Measurements from ENCODE around the gene EMILIN2. TPM values are rescaled to one million over a fixed set of nuclear protein-coding genes. Genes with fewer than 3 reads are reported as not detected.

The EMILIN2 gene
- polyA plus RNA-seq, 1 donor (not counting 4 experiments of a cell fraction or from before 2014, with no cell fraction given), result 0.07 TPM

DNA sequence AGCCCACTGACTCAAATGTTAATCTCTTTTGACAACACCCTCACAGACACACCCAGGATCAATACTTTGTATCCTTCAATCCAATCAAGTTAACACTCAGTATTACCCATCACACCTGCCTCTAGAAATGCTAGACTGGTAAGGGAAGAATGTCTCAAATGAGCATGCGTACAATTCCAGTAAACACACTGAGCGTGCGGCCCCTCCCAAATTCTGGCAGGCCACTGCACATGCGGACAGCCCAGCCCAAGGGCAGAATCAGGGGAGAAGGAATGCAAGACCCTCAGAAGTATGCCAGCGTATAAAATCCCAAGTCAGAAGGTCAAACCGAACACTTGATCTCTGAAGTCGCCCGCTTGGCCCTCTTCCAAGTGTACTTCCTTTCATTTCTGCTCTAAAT is 7.6 kb upstream of the EMILIN2 start:
- FAIRE-seq (no peak), DNase-seq (ENCODE audit: low read depth, low spot score) (no peak)
- H3K27ac ChIP-seq (ENCODE audit: control insufficient read depth, insufficient read depth, low read length), result no peak overlapping the region
- peaks cover 7% of the 10 kb centered on the region for H3K27me3 ChIP-seq (ENCODE audit: control insufficient read depth, extremely low read depth, insufficient read depth, low read length)
- no peak overlapping the region for H3K4me3 ChIP-seq (ENCODE audit: control insufficient read depth in 2 of 3, extremely low read depth in 1 of 3, insufficient read depth in 2 of 3, low read depth in 1 of 3, low read length in 3 of 3)
- no peaks in the 10 kb centered on the region for H4K20me1 ChIP-seq (ENCODE audit: control insufficient read depth, extremely low read depth, insufficient read depth, low read length)
- H3K9me3 ChIP-seq (ENCODE audit: control insufficient read depth, low read depth, low read length), result no peaks in the 10 kb centered on the region
- no peak overlapping the region for H2AFZ ChIP-seq (ENCODE audit: control insufficient read depth, low read length)
- TF ChIP-seq, protein P1, sequence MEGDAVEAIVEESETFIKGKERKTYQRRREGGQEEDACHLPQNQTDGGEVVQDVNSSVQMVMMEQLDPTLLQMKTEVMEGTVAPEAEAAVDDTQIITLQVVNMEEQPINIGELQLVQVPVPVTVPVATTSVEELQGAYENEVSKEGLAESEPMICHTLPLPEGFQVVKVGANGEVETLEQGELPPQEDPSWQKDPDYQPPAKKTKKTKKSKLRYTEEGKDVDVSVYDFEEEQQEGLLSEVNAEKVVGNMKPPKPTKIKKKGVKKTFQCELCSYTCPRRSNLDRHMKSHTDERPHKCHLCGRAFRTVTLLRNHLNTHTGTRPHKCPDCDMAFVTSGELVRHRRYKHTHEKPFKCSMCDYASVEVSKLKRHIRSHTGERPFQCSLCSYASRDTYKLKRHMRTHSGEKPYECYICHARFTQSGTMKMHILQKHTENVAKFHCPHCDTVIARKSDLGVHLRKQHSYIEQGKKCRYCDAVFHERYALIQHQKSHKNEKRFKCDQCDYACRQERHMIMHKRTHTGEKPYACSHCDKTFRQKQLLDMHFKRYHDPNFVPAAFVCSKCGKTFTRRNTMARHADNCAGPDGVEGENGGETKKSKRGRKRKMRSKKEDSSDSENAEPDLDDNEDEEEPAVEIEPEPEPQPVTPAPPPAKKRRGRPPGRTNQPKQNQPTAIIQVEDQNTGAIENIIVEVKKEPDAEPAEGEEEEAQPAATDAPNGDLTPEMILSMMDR (optimal IDR thresholded peaks at IDR 0.05 in 1 of 3, IDR thresholded peaks at IDR 0.05 in 1 of 3, conservative IDR thresholded peaks at IDR 0.05 in 1 of 3; ENCODE audit: extremely low read depth in 1 of 3, insufficient read depth in 2 of 3, low read length in 3 of 3), result no peak
- no peak for TF ChIP-seq EZH2 (IDR thresholded peaks at IDR 0.05; ENCODE audit: low read length)
- dilution Hi-C loops (cut with MboI; ENCODE audit: extremely low pct_ligation_motif_present, low sequenced_read_pairs), result no loop called here
- H3K4me1 ChIP-seq (ENCODE audit: control insufficient read depth, extremely low read depth, insufficient read depth, low read length), result no peaks in the 10 kb centered on the region
- H3K36me3 ChIP-seq (ENCODE audit: control insufficient read depth in 2 of 2, extremely low read depth in 1 of 2, insufficient read depth in 2 of 2, low read length in 2 of 2), result no peaks in the 10 kb centered on the region
- no peak overlapping the region for H3K4me2 ChIP-seq (ENCODE audit: control insufficient read depth, extremely low read depth, insufficient read depth, low read depth, low read length)
- no peak overlapping the region for H3K9ac ChIP-seq (ENCODE audit: control insufficient read depth, extremely low read depth, insufficient read depth, low read length)
- H3K9me1 ChIP-seq (ENCODE audit: control insufficient read depth, extremely low read depth, insufficient read depth, low read length), result no peaks in the 10 kb centered on the region
- H3K79me2 ChIP-seq (ENCODE audit: control insufficient read depth, insufficient read depth, low read length), result no peaks in the 10 kb centered on the region

- no peak overlapping the region for H3K9ac ChIP-seq (ENCODE audit: control insufficient read depth, extremely low read depth, insufficient read depth, low read length)
- H3K4me3 ChIP-seq (ENCODE audit: control insufficient read depth in 2 of 3, extremely low read depth in 1 of 3, insufficient read depth in 2 of 3, low read depth in 1 of 3, low read length in 3 of 3), result no peak overlapping the region
- H3K27me3 ChIP-seq (ENCODE audit: control insufficient read depth, extremely low read depth, insufficient read depth, low read length), result peaks cover 13% of the 10 kb centered on the region
- no peak for DNase-seq (ENCODE audit: low read depth, low spot score)
- H4K20me1 ChIP-seq (ENCODE audit: control insufficient read depth, extremely low read depth, insufficient read depth, low read length), result no peaks in the 10 kb centered on the region
- no peak overlapping the region for H2AFZ ChIP-seq (ENCODE audit: control insufficient read depth, low read length)
- H3K36me3 ChIP-seq (ENCODE audit: control insufficient read depth in 2 of 2, extremely low read depth in 1 of 2, insufficient read depth in 2 of 2, low read length in 2 of 2), result no peaks in the 10 kb centered on the region
- no peak for FAIRE-seq
- no peaks in the 10 kb centered on the region for H3K9me1 ChIP-seq (ENCODE audit: control insufficient read depth, extremely low read depth, insufficient read depth, low read length)
- H3K27ac ChIP-seq (ENCODE audit: control insufficient read depth, insufficient read depth, low read length), result no peak overlapping the region
- H3K4me2 ChIP-seq (ENCODE audit: control insufficient read depth, extremely low read depth, insufficient read depth, low read depth, low read length), result no peak overlapping the region
- H3K79me2 ChIP-seq (ENCODE audit: control insufficient read depth, insufficient read depth, low read length), result no peaks in the 10 kb centered on the region
- TF ChIP-seq, protein P1 (optimal IDR thresholded peaks at IDR 0.05 in 1 of 3, IDR thresholded peaks at IDR 0.05 in 1 of 3, conservative IDR thresholded peaks at IDR 0.05 in 1 of 3; ENCODE audit: extremely low read depth in 1 of 3, insufficient read depth in 2 of 3, low read length in 3 of 3), result no peak
- TF ChIP-seq EZH2 (IDR thresholded peaks at IDR 0.05; ENCODE audit: low read length), result no peak
- dilution Hi-C loops (cut with MboI; ENCODE audit: extremely low pct_ligation_motif_present, low sequenced_read_pairs), result no loop called here
- no peaks in the 10 kb centered on the region for H3K4me1 ChIP-seq (ENCODE audit: control insufficient read depth, extremely low read depth, insufficient read depth, low read length)
- no peaks in the 10 kb centered on the region for H3K9me3 ChIP-seq (ENCODE audit: control insufficient read depth, low read depth, low read length)
Observed at GRCh38 chr18:2840521-2840920, 6.3 kb upstream of the EMILIN2 start.

Data from keratinocyte (primary cell).